SU-DHL-6 (cell line): ENCODE measurements around the gene CRKL.

Experiments used
- CTCF ChIP-seq: fragments of 200-600 bp; sonication (generic); IDR thresholded peaks from one replicate; pipeline ENCODE4 v1.5.1; 2017; ENCODE audit warnings: antibody characterized with exemption, mild to moderate bottlenecking, low read length, moderate library complexity; ENCODE audit not compliant: insufficient read depth, poor library complexity, severe bottlenecking
- EZH2phosphoT487 ChIP-seq: fragments of 200-600 bp; sonication (generic), shearing (Covaris generic); conservative IDR thresholded peaks from 2 replicates; pipeline ENCODE4 v1.6.1; 2018; ENCODE audit warnings: mild to moderate bottlenecking, antibody characterized with exemption, low read length, moderate library complexity, mixed read lengths

DNA sequence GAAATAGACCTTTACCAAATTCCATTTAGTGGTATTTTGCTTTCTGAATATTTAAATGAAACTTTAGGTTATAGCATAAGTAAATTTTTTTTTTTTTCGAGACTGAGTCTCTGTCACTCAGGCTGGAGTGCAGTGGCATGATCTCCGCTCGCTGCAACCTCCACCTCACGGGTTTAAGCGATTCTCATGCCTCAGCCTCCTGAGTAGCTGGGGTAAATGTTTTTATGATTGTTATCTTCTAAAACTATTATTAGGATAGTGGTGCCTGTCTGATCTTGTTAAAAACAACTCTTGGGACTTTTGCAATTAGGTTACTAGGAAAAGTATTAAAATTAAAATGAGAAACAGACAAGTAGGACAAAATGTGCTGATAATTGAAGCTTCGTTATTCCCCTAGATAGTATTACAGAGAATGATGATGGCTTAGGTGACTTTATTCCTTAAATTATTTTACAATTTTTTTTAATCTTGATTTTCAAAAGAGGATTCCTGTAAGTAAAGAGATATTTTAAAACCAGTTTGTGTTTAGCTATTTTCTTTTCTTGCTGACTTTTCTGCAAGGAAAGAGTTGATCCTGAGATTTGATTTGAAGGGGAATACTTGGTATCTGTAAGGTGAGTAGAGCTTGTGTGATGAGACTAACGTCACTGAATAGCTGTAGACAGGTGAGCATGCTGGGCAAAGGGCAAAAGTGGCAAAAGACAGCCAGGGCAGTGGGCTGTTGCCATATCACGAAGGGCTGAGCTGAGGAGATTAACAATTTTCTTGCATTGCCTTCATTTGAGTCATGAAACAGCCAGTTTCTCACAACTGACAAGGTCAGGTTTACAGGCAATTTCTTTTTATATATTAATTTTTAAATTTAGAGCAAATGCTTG lies 20.8 kb downstream of the CRKL start:
- TF ChIP-seq CTCF (no peak), EZH2phosphoT487 (no peak)
